HG03196 (cell line): ENCODE results near the gene EP400.

ENCODE experiments used
- ATAC-seq: cut with Tn5 transposase; IDR thresholded peaks from one replicate; pipeline ENCODE4 v1.9.1; 2021; ENCODE audit not compliant: unreplicated experiment

EP400 gene

GRCh38 chr12:131923260-131923659 lies 26.5 kb upstream of the EP400 start:
- ATAC-seq, result peak; percentile 62

- no peak for ATAC-seq
Observed at GRCh38 chr12:131927110-131928079, 22.3 kb upstream of the EP400 start.

DNA sequence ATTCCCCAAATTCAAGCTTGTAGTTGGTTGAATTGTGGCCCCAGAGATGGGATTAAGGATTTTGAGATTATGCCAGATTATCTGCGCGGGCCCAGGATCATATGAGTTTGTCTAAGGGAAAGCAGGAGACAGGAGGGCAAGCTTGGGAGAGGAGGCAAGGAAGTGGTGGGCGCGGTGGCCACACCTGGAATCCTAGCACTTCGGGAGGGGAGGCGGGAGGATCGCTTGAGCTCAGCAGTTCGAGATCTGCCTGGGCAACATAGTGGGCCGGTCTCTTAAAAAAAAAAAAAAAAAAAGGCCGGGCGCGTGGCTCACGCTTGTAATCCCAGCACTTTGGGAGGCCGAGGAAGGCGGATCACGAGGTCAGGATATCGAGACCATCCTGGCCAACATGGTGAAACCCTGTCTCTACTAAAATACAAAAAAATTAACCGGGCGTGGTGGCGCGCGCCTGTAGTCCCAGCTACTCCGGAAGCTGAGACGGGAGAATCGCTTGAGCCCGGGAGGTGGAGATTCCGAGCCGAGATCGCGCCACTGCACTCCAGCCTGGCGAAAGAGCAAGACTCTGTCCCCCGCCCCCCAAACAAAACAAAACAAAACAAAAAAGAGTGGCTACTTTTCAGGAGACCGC lies 21.5 kb upstream of the EP400 start:
- ATAC-seq, result peak; percentile 1

GRCh38 chr12:131928711-131929580 lies 20.8 kb upstream of the EP400 start, which contains the start of gene PUS1:
Gene PUS1, plus strand, starts transcription at chr12:131929276. Its CDS starts 447 bp downstream, at chr12:131929723.
- peak; percentile 58 for ATAC-seq

DNA sequence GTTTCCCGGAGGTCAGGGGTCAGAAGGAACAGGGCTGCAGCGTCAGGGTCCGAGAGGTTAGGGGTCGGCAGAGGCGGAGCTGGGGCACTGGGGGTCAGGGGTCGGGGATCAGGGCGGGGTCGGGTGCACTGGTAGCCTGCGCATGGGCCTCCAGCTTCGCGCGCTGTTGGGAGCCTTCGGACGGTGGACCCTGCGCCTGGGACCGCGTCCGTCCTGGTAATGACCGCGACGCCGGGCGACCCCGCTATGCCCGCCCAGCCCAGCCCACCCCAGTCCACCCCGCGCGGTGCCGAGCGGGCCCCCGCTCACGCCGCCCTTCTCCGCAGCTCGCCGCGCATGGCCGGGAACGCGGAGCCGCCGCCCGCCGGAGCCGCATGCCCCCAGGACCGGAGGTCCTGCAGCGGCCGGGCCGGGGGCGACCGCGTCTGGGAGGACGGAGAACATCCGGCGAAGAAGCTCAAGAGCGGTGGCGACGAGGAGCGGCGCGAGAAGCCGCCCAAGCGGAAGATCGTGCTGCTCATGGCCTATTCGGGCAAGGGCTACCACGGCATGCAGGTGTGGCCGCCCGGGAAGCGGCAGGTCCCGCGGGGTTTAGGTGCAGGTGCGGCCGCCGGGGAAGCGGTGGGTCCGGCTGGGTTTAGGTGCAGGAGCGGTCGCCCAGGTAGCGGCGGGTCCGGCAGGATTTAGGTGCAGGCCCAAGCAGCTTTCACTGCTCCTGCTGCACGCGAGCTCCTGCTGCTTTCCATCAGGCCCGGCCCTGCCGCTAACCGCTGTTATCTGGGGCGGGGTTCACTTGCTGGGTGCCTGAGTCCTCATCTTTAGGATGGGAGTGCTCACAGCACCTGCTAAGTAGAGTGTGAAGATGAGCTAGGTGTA lies 19.9 kb upstream of the EP400 start:
- ATAC-seq, result peak; percentile 24

DNA sequence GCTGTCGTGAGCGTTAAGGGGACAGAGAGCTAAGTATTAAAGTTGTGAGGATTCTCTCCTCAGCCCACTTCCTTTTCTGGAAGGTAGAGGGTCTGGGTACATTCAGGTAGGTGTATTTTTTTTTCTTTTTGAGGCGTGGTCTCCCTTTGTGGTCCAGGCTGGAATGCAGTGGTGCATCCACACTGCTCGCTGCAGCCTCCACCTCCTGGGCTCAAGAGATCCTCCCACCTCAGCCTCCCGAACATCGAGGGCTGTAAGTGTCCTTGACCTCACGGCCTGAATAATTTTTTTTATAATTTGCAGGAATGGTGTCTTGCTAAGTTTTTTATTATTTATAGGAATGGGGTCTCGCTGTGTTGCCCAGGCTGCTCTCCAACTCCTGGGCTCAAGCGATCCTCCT lies 19.2 kb upstream of the EP400 start:
- ATAC-seq, result no peak

GRCh38 chr12:131933387-131933786 lies 16.4 kb upstream of the EP400 start:
- ATAC-seq, result no peak

GRCh38 chr12:131934535-131934934 lies 15.2 kb upstream of the EP400 start:
- ATAC-seq, result no peak

DNA sequence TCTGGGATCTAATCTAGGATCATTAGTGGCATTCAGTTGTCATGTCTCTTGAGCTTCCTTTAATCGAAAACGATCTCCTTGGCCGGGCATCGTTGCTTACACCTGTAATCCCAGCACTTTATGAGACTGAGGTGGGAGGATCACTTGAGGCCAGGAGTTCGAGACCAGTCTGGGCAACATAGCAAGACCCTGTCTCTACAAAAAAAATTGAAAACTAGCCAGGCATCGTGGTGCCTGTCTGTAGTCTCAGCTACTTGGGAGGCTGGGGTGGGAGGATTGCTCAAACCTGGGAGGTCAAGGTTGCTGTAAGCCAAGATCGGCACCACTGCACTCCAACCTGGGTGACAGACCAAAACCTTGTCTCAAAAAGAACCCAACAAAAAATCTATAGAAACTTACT lies 11.7 kb upstream of the EP400 start:
- no peak for ATAC-seq

DNA sequence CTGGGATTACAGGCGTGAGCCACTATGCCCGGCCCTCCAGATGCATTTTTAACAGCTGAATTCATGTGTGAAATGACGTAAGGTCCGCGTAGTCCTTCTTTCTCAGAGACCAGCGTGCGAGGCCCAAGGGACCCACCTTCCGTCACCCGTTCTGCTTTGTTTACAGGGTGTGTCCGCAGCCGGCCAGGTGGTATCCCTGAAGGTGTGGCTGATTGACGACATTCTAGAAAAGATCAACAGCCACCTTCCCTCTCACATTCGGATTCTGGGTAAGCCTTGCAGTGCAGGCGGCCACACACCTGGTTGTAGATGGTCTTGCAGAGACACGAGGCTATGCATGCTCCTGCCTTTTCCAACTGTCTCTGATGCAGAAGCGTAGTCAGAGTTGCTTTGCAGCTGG lies 10.7 kb upstream of the EP400 start:
- no peak for ATAC-seq

DNA sequence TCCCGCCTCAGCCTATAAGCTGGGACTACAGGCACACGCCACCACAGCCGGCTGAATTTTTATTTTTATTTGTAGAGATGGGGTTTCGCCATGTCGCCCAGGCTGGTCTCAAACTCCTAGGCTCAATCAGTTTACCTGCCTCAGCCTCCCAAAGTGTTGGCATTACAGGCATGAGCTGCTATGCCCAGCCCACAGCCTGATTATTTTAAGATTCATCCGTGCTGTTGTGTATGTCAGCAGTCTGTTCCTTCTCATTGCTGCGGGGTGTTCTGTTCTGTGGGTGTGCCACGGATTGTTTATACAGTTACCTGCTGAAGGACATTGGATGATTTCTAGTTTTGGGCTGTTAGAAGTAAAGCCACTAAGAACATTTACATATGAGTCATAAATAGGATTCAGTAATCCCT lies 9.6 kb upstream of the EP400 start:
- no peak for ATAC-seq

DNA sequence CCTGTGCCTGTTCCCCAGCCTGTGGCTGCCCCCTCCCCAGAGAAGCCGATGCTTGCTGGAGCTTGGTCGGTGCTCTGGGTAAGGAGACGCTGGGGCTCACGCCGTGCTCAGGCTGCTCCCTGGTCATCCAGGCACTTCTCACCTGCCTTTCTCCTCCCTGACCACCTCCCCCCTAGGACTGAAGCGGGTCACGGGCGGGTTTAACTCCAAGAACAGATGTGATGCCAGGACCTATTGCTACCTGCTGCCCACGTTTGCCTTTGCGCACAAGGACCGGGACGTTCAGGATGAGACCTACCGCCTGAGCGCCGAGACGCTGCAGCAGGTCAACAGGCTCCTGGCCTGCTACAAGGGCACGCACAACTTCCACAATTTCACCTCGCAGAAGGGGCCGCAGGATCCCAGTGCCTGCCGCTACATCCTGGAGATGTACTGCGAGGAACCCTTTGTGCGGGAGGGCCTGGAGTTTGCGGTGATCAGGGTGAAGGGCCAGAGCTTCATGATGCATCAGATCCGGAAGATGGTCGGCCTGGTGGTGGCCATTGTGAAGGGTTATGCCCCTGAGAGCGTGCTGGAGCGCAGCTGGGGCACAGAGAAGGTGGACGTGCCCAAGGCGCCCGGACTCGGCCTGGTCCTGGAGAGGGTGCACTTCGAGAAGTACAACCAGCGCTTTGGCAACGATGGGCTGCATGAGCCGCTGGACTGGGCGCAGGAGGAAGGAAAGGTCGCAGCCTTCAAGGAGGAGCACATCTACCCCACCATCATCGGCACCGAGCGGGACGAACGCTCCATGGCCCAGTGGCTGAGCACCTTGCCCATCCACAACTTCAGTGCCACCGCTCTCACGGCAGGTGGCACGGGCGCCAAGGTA lies 8.4 kb upstream of the EP400 start:
- ATAC-seq, result no peak

- ATAC-seq, result no peak
Observed at GRCh38 chr12:131941987-131942341, 7.8 kb upstream of the EP400 start.

DNA sequence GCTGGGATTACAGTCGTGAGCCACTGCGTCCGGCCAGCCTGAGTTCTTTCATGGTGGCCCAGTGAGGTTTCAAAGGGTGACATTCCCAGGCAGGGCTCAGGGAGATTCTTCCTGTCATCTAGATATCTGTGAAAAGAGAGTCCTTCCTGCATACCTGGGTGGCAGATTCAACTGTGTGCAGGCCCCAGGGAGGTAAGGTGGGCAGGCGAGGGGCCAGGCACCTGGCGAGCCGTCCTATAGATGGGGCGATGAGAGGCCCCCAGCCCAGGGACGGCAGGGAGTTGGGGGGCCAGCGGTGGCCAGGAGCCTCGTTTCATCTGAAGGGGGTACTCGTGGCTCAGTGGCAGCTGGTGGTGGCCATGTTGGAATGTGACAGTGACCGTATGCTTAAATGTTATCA lies 7.1 kb upstream of the EP400 start:
- no peak for ATAC-seq

GRCh38 chr12:131943389-131943788 lies 6.4 kb upstream of the EP400 start:
- ATAC-seq, result no peak

GRCh38 chr12:131943876-131944275 lies 5.9 kb upstream of the EP400 start:
- no peak for ATAC-seq

- ATAC-seq, result no peak
Observed at GRCh38 chr12:131944601-131945251, 5.0 kb upstream of the EP400 start.

GRCh38 chr12:131946757-131947156 lies 3.0 kb upstream of the EP400 start:
- no peak for ATAC-seq

GRCh38 chr12:131947482-131948027 lies 2.2 kb upstream of the EP400 start:
- no peak for ATAC-seq
